ENCODE results near the gene RAET1G.

- TF ChIP-seq RAD21 (IDR thresholded peaks at IDR 0.05; ENCODE audit: low read length) (no peak), CHD2 (IDR thresholded peaks at IDR 0.05; ENCODE audit: low read length, partially characterized antibody) (no peak), TAF1 (IDR thresholded peaks at IDR 0.05; ENCODE audit: borderline replicate concordance, low read depth, low read length) (no peak), CTCF (IDR thresholded peaks at IDR 0.05) (no peak), POLR2AphosphoS5 (IDR thresholded peaks at IDR 0.05; ENCODE audit: low read depth, low read length) (no peak), SMC3 (IDR thresholded peaks at IDR 0.05; ENCODE audit: low read depth, low read length) (no peak)
- TF ChIP-seq, protein P1, sequence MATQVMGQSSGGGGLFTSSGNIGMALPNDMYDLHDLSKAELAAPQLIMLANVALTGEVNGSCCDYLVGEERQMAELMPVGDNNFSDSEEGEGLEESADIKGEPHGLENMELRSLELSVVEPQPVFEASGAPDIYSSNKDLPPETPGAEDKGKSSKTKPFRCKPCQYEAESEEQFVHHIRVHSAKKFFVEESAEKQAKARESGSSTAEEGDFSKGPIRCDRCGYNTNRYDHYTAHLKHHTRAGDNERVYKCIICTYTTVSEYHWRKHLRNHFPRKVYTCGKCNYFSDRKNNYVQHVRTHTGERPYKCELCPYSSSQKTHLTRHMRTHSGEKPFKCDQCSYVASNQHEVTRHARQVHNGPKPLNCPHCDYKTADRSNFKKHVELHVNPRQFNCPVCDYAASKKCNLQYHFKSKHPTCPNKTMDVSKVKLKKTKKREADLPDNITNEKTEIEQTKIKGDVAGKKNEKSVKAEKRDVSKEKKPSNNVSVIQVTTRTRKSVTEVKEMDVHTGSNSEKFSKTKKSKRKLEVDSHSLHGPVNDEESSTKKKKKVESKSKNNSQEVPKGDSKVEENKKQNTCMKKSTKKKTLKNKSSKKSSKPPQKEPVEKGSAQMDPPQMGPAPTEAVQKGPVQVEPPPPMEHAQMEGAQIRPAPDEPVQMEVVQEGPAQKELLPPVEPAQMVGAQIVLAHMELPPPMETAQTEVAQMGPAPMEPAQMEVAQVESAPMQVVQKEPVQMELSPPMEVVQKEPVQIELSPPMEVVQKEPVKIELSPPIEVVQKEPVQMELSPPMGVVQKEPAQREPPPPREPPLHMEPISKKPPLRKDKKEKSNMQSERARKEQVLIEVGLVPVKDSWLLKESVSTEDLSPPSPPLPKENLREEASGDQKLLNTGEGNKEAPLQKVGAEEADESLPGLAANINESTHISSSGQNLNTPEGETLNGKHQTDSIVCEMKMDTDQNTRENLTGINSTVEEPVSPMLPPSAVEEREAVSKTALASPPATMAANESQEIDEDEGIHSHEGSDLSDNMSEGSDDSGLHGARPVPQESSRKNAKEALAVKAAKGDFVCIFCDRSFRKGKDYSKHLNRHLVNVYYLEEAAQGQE (IDR thresholded peaks at IDR 0.05; ENCODE audit: low read depth, low read length): no peak
These were observed 37.6 kb upstream of the RAET1G start for GRCh38 chr6:149960488-149960887.

Measured in SK-N-SH (cell line).